Endothelial cell of umbilical vein (primary cell): ENCODE results near the gene NDUFS6. TPM values are rescaled to one million over a fixed set of nuclear protein-coding genes. Genes with fewer than 3 reads are reported as not detected.

Experiments used
- BruUV-seq: library from RNA; stranded (reverse); fragments of 400-500 nt; replicated peaks from 2 replicates; lab custom pipeline; 2021; lab: Mats Ljungman, UMichigan
- CTCF ChIA-PET: fragments of 300-600, 350-600 bp; sonication (Branson Sonifier 250); formaldehyde crosslinking; loops from one replicate; lab custom pipeline; 2021; ENCODE audit warnings: antibody characterized with exemption, inconsistent platforms; lab: Charles Lee
- POLR2A ChIA-PET: fragments of 300-600, 350-600 bp; sonication (Branson Sonifier 250); formaldehyde crosslinking; loops from one replicate; lab custom pipeline; 2021; ENCODE audit warnings: antibody characterized with exemption, inconsistent platforms; lab: Charles Lee
- DNase-seq: peaks from one replicate; pipeline ENCODE4 v3.0.0-alpha.2; 2011; ENCODE audit warnings: low read depth, low spot score
- FAIRE-seq: peaks from 2 replicates; lab custom pipeline; 2011; peaks lifted over from hg19 to GRCh38; lab: Jason Lieb, UNC
- H2AFZ ChIP-seq: 2 replicates; pipeline ENCODE4 v1.6.0; 2012; ENCODE audit warnings: low read depth, low read length, control low read depth, inconsistent platforms
- H3K27ac ChIP-seq: 2 replicates; pipeline ENCODE4 v1.5.1; 2011; ENCODE audit warnings: low read depth, mild to moderate bottlenecking, control low read depth, low read length, moderate library complexity; ENCODE audit not compliant: insufficient read depth
- H3K27me3 ChIP-seq, 2 experiments: 2 replicates each; pipeline versions ENCODE4 v1.6.0 to v1.6.1; 2011; ENCODE audit warnings: low read length in 2 of 2, mixed read lengths in 1 of 2; ENCODE audit not compliant: control insufficient read depth in 2 of 2, insufficient read depth in 2 of 2
- H3K36me3 ChIP-seq, 2 experiments: 2 replicates in 1 of 2; 3 replicates in 1 of 2; pipeline ENCODE4 v1.5.1; 2011; ENCODE audit warnings: low read length in 2 of 2, mild to moderate bottlenecking in 1 of 2, moderate library complexity in 1 of 2; ENCODE audit not compliant: control insufficient read depth in 2 of 2, insufficient read depth in 2 of 2; ENCODE audit errors: extremely low read depth in 1 of 2
- H3K4me1 ChIP-seq: 3 replicates; pipeline ENCODE4 v1.5.1; 2011; ENCODE audit warnings: mild to moderate bottlenecking, low read length; ENCODE audit not compliant: control insufficient read depth, insufficient read depth; ENCODE audit errors: extremely low read depth
- H3K4me2 ChIP-seq: 2 replicates; pipeline ENCODE4 v1.6.1; 2011; ENCODE audit warnings: low read length, control low read depth, mixed read lengths; ENCODE audit not compliant: insufficient read depth
- H3K4me3 ChIP-seq, 3 experiments: fragments of 200-600 bp in 1 of 3; sonication (generic), shearing (Covaris generic) in 1 of 3; replicated peaks in 1 of 3; 2 replicates each; pipeline ENCODE4 v1.5.1; 2011 to 2016; ENCODE audit warnings: control low read depth in 3 of 3, low read length in 3 of 3, mild to moderate bottlenecking in 2 of 3, inconsistent platforms in 1 of 3, low read depth in 1 of 3, moderate library complexity in 1 of 3; ENCODE audit not compliant: insufficient read depth in 1 of 3
- H3K79me2 ChIP-seq: 2 replicates; pipeline ENCODE4 v1.6.0; 2012; ENCODE audit warnings: low read length, inconsistent platforms; ENCODE audit not compliant: control insufficient read depth, insufficient read depth
- H3K9ac ChIP-seq: replicated peaks from 2 replicates; pipeline ENCODE3; 2011; ENCODE audit warnings: low read length, control low read depth; ENCODE audit not compliant: insufficient read depth; ENCODE audit errors: extremely low read depth
- H3K9me1 ChIP-seq: replicated peaks from 3 replicates; pipeline ENCODE4 v1.6.0; 2011; ENCODE audit warnings: mild to moderate bottlenecking, low read length; ENCODE audit not compliant: control insufficient read depth, insufficient read depth; ENCODE audit errors: extremely low read depth
- H3K9me3 ChIP-seq: replicated peaks from 2 replicates; pipeline ENCODE4 v1.5.1; 2012; ENCODE audit warnings: low read length, inconsistent platforms; ENCODE audit not compliant: control insufficient read depth, insufficient read depth
- H4K20me1 ChIP-seq: replicated peaks from 2 replicates; pipeline ENCODE3; 2011; ENCODE audit warnings: mild to moderate bottlenecking, low read length; ENCODE audit not compliant: control insufficient read depth, insufficient read depth; ENCODE audit errors: extremely low read depth
- CTCF ChIP-seq, 2 donors: IDR thresholded peaks; 1 replicate in 1 of 2; 2 replicates in 1 of 2; pipeline ENCODE4 v1.5.1; 2011; ENCODE audit warnings: low read length in 2 of 2, mild to moderate bottlenecking in 2 of 2, moderate library complexity in 2 of 2, control low read depth in 1 of 2, inconsistent platforms in 1 of 2, low read depth in 1 of 2; ENCODE audit not compliant: insufficient read depth in 1 of 2; ENCODE audit errors: extremely low read depth in 1 of 2
- EZH2 ChIP-seq: IDR thresholded peaks from 2 replicates; pipeline ENCODE4 v1.6.1; 2012; ENCODE audit warnings: borderline replicate concordance, low read depth, mild to moderate bottlenecking, moderate library complexity, low read length, inconsistent platforms; ENCODE audit not compliant: severe bottlenecking
- FOS ChIP-seq: IDR thresholded peaks from 2 replicates; pipeline ENCODE4 v1.6.1; 2011; ENCODE audit warnings: mild to moderate bottlenecking, low read length, moderate library complexity, borderline replicate concordance; ENCODE audit not compliant: insufficient read depth
- GATA2 ChIP-seq: IDR thresholded peaks from 2 replicates; pipeline ENCODE4 v1.7.0; 2011; ENCODE audit warnings: low read depth, mild to moderate bottlenecking, moderate library complexity, mixed read lengths, low read length; ENCODE audit not compliant: insufficient read length, insufficient read depth
- JUN ChIP-seq: IDR thresholded peaks from 2 replicates; pipeline ENCODE4 v1.6.1; 2011; ENCODE audit warnings: borderline replicate concordance, low read depth; ENCODE audit not compliant: insufficient read length, insufficient read depth
- MYC ChIP-seq: IDR thresholded peaks from one replicate; pipeline ENCODE4 v1.6.1; 2011; ENCODE audit warnings: mild to moderate bottlenecking, low read depth, low read length
- POLR2A ChIP-seq: IDR thresholded peaks from 2 replicates; pipeline ENCODE4 v1.6.1; 2012; ENCODE audit warnings: low read depth, mild to moderate bottlenecking, control low read depth, low read length
- POLR2AphosphoS5 ChIP-seq: IDR thresholded peaks from 2 replicates; pipeline ENCODE4 v1.6.1; 2012; ENCODE audit warnings: low read depth, mild to moderate bottlenecking, control low read depth, low read length, moderate library complexity; ENCODE audit not compliant: insufficient read depth
- dilution Hi-C: fragments of 300-500 bp; cut with MboI; formaldehyde crosslinking; loops from one replicate; pipeline ENCODE4 v1.15.0; 2019; ENCODE audit warnings: low sequenced_read_pairs; ENCODE audit not compliant: extremely low pct_ligation_motif_present
- intact Hi-C: fragments of 100-400 bp; cut with micrococcal nuclease; formaldehyde crosslinking; loops from one replicate; pipeline ENCODE4 v1.10.0; 2022
- polyA plus RNA-seq, 4 experiments: library from polyadenylated mRNA; depleted of rRNA in 3 of 4; stranded (reverse) in 3 of 4; unstranded in 1 of 4; fragments of >200 nt; gene quantifications; 2 replicates each; pipeline versions ENCODE4 v1.2.1 to v1.2.3, GENCODE V29; 2011 to 2012; ENCODE audit warnings: missing spikeins in 1 of 4
- total RNA-seq: library from RNA; stranded (reverse); gene quantifications from 2 replicates; pipeline ENCODE4 v1.2.3, GENCODE V29; 2021
- TF ChIP-seq, protein P1 (sequence below): IDR thresholded peaks from 2 replicates; pipeline ENCODE4 v1.6.1; 2011; ENCODE audit not compliant: insufficient read depth, insufficient read length

Gene NDUFS6
- total and polyA plus RNA-seq, 2 donors (not counting 3 experiments of a cell fraction or from before 2014, with no cell fraction given): 42.5 to 127 TPM

GRCh38 chr5:1760656-1761452 is 40.4 kb upstream of the NDUFS6 start:
- FAIRE-seq: no peak

More at GRCh38 chr5:1760656-1761452, 40.4 kb upstream of the NDUFS6 start:
- dilution Hi-C loops: no loop called here
- no peak overlapping the region for H2AFZ ChIP-seq
- no peak overlapping the region for H3K27ac ChIP-seq
- ChIA-PET CTCF (interaction anchor here (1.2 kb wide), 1 partner anchor 278 kb away, joined by 4 read pairs; no protein-coding TSS in a partner anchor), POLR2A (no interaction called here)
- H4K20me1 ChIP-seq: no peaks in the 10 kb centered on the region
- H3K4me3 ChIP-seq: no peak overlapping the region
- H3K9ac ChIP-seq: no peak overlapping the region
- no peaks in the 10 kb centered on the region for H3K79me2 ChIP-seq
- H3K4me1 ChIP-seq: no peaks in the 10 kb centered on the region
- intact Hi-C loops: no loop called here
- peaks cover 0 to 2% of the 10 kb centered on the region in 2 experiments for H3K27me3 ChIP-seq
- TF ChIP-seq POLR2AphosphoS5 (no peak), FOS (no peak), POLR2A (no peak), MYC (no peak), JUN (no peak), EZH2 (no peak), CTCF (IDR thresholded peaks at IDR 0.05; ENCODE audit: extremely low read depth in 1 of 2, insufficient read depth in 1 of 2, low read depth in 1 of 2, low read length in 2 of 2) (no peak), GATA2 (no peak)
- TF ChIP-seq, protein P1, sequence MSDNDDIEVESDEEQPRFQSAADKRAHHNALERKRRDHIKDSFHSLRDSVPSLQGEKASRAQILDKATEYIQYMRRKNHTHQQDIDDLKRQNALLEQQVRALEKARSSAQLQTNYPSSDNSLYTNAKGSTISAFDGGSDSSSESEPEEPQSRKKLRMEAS: no peak
- no peak overlapping the region for H3K4me2 ChIP-seq
- no peaks in the 10 kb centered on the region for H3K36me3 ChIP-seq
- BruUV-seq: no TSS peak
- H3K9me1 ChIP-seq: no peaks in the 10 kb centered on the region
- no peaks in the 10 kb centered on the region for H3K9me3 ChIP-seq
- no peak for DNase-seq
